Gastroesophageal sphincter (tissue), 4 donors: Measurements from ENCODE around the gene SLC2A1. TPM values are rescaled to one million over a fixed set of nuclear protein-coding genes. Genes with fewer than 3 reads are reported as not detected.
A peak's percentile ranks its signal among the peaks of the same experiment; 100 is the strongest.

Experiments used
- ATAC-seq: fragments of 150-250 bp; one replicate; pipeline ENCODE4 v1.9.1; 2016; ENCODE audit warnings: mild to moderate bottlenecking, moderate library complexity
- H3K27ac ChIP-seq, 4 donors: fragments of 200-600 bp; sonication (generic) in 3 of 4; 1 replicate in 3 of 4; 2 replicates in 1 of 4; pipeline ENCODE4 v1.5.1; 2016 to 2019
- H3K27me3 ChIP-seq: fragments of 200-600 bp; sonication (generic); one replicate; pipeline ENCODE4 v1.5.1; 2019
- H3K36me3 ChIP-seq, 2 donors: fragments of 200-600 bp; sonication (generic); one replicate each; pipeline ENCODE4 v1.5.1; 2019; ENCODE audit warnings: control low read depth in 1 of 2
- H3K4me1 ChIP-seq, 3 donors: fragments of 200-600 bp; sonication (generic); 1 replicate in 2 of 3; 2 replicates in 1 of 3; pipeline ENCODE4 v1.5.1; 2016 to 2019; ENCODE audit warnings: control low read depth in 2 of 3
- H3K4me3 ChIP-seq, 2 donors: fragments of 200-600 bp; sonication (generic); one replicate each; pipeline ENCODE4 v1.5.1; 2019; ENCODE audit warnings: mild to moderate bottlenecking in 1 of 2, moderate library complexity in 1 of 2
- H3K9me3 ChIP-seq, 3 donors: fragments of 200-600 bp; sonication (generic); one replicate each; pipeline ENCODE4 v1.5.1; 2017 to 2019; ENCODE audit warnings: control low read depth in 2 of 3
- CTCF ChIP-seq, 4 experiments: fragments of 200-600 bp in 2 of 4; fragments of 450-650 bp in 2 of 4; sonication (generic) in 1 of 4; IDR thresholded peaks; one replicate each; pipeline ENCODE4 v1.5.1; 2017 to 2019; ENCODE audit warnings: antibody characterized with exemption in 4 of 4, mild to moderate bottlenecking in 2 of 4, moderate library complexity in 2 of 4
- EP300 ChIP-seq: sonication (generic); formaldehyde crosslinking; IDR thresholded peaks from one replicate; pipeline ENCODE4 v1.6.1; 2017; ENCODE audit warnings: antibody characterized with exemption, mild to moderate bottlenecking
- POLR2A ChIP-seq, 2 donors: fragments of 450-650 bp; IDR thresholded peaks; one replicate each; pipeline ENCODE4 v1.6.1; 2017; ENCODE audit warnings: antibody characterized with exemption in 2 of 2, mild to moderate bottlenecking in 2 of 2, moderate library complexity in 1 of 2
- POLR2AphosphoS5 ChIP-seq: sonication (generic); formaldehyde crosslinking; IDR thresholded peaks from one replicate; pipeline ENCODE4 v1.6.1; 2017; ENCODE audit warnings: antibody characterized with exemption
- WGBS, 2 donors: methylation state at CpG; one replicate each; pipeline ENCODE4 v1.1.5; 2018; ENCODE audit warnings: low coverage in 1 of 2; 5-methylcytosine and 5-hydroxymethylcytosine counted together
- total RNA-seq, 4 donors: library from RNA; depleted of rRNA; stranded (reverse); fragments of >200 nt; gene quantifications; one replicate each; pipeline ENCODE4 v1.1.0, GENCODE V29; 2016

Gene SLC2A1
- total RNA-seq, 4 donors from 2014 or later = 23.5 to 106 (median 45.9) TPM

- ATAC-seq = no peak
- Histone ChIP-seq H3K27ac (no peak overlapping the region), H3K4me1 (no peaks in the 10 kb centered on the region), H3K9me3 (peaks cover 0 to 8% (median 0%) of the 10 kb centered on the region in 3 donors), H3K27me3 (no peaks in the 10 kb centered on the region), H3K36me3 (no peaks in the 10 kb centered on the region), H3K4me3 (no peak overlapping the region)
- WGBS, 2 donors = 84 to 95% methylated on average over 3 of the region's 3 CpGs
- TF ChIP-seq POLR2AphosphoS5 = no peak
- no peak for TF ChIP-seq EP300
- no peak for TF ChIP-seq POLR2A (IDR thresholded peaks at IDR 0.05)
- TF ChIP-seq CTCF (IDR thresholded peaks at IDR 0.05) = no peak
Observed at GRCh38 chr1:42915456-42915855, 43.2 kb downstream of the SLC2A1 start.

- TF ChIP-seq EP300 = no peak
- no peak for TF ChIP-seq CTCF (IDR thresholded peaks at IDR 0.05)
- no peak for TF ChIP-seq POLR2A (IDR thresholded peaks at IDR 0.05)
- TF ChIP-seq POLR2AphosphoS5 = no peak
- H3K27ac ChIP-seq = no peak overlapping the region
- no peaks in the 10 kb centered on the region for H3K36me3 ChIP-seq
- H3K4me1 ChIP-seq = no peaks in the 10 kb centered on the region
- peaks cover 0 to 8% (median 0%) of the 10 kb centered on the region in 3 donors for H3K9me3 ChIP-seq
- WGBS, 2 donors = 61 to 64% methylated on average over 2 of the region's 2 CpGs
- no peak for ATAC-seq
- no peak overlapping the region for H3K4me3 ChIP-seq
- H3K27me3 ChIP-seq = no peaks in the 10 kb centered on the region
Observed at GRCh38 chr1:42914092-42914627, 44.5 kb downstream of the SLC2A1 start.

DNA sequence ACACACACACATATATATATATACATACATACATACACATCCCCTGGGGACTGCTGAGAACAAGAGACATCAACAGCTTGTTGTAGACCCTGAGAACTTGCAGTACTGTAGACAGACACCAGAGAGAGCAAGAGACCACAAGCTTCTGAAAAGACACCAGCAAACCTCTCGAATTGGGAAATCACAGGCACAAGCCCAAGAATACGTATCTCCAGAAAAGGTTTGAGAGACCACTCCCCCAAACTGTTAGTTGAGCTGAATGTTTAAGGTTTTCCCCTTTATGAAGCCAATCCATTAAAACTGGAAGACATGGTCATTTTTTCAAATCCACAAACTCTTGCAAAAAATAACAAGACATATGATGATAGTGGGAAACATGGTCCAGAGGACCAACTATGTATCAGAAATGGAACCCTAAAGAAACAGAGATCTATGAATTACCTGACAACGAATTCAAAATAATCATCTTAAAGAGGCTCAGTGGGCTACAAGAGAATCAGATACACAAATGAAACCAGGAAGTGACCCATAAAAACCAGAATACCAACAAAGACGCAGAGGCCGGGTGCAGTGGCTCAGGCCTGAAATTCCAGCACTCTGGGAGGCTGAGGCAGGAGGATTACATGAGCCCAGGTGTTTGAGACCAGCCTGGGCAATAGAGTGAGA is 45.1 kb downstream of the SLC2A1 start:
- ATAC-seq = peak; percentile 67
- TF ChIP-seq POLR2AphosphoS5 = peak; percentile 29
- TF ChIP-seq CTCF (IDR thresholded peaks at IDR 0.05) = peak; percentile 72 to 93 (median 88)
- TF ChIP-seq POLR2A (IDR thresholded peaks at IDR 0.05) = no peak
- whole genome bisulfite sequencing, 2 donors = 24 to 54% methylated on average over 3 to 5 of the region's 5 CpGs

GRCh38 chr1:42910985-42911384 is 47.7 kb downstream of the SLC2A1 start:
- H3K9me3 ChIP-seq = peaks cover 0 to 8% (median 0%) of the 10 kb centered on the region in 3 donors
- no peak for TF ChIP-seq POLR2AphosphoS5
- TF ChIP-seq CTCF (IDR thresholded peaks at IDR 0.05) = no peak
- TF ChIP-seq POLR2A (IDR thresholded peaks at IDR 0.05) = no peak
- TF ChIP-seq EP300 = no peak
- no peak for ATAC-seq
- H3K4me1 ChIP-seq = no peaks in the 10 kb centered on the region
- no peak overlapping the region for H3K4me3 ChIP-seq
- no peaks in the 10 kb centered on the region for H3K27me3 ChIP-seq
- H3K27ac ChIP-seq = no peak overlapping the region
- no peaks in the 10 kb centered on the region for H3K36me3 ChIP-seq

More for the DNA sequence above, 45.1 kb downstream of the SLC2A1 start:
- no peaks in the 10 kb centered on the region for H3K27me3 ChIP-seq
- H3K4me3 ChIP-seq = no peak overlapping the region
- H3K4me1 ChIP-seq = no peaks in the 10 kb centered on the region
- no peak overlapping the region for H3K27ac ChIP-seq
- no peaks in the 10 kb centered on the region for H3K36me3 ChIP-seq
- H3K9me3 ChIP-seq = peaks cover 0 to 8% (median 0%) of the 10 kb centered on the region in 3 donors

GRCh38 chr1:42908046-42908445 is 50.6 kb downstream of the SLC2A1 start:
- 90 to 97% methylated on average over 2 to 3 of the region's 3 CpGs for WGBS, 2 donors
- no peaks in the 10 kb centered on the region for H3K27me3 ChIP-seq
- ATAC-seq = no peak
- no peaks in the 10 kb centered on the region for H3K9me3 ChIP-seq
- TF ChIP-seq POLR2AphosphoS5 = no peak
- TF ChIP-seq CTCF (IDR thresholded peaks at IDR 0.05) = no peak
- no peak for TF ChIP-seq POLR2A (IDR thresholded peaks at IDR 0.05)
- TF ChIP-seq EP300 = no peak
- no peak overlapping the region for H3K4me3 ChIP-seq
- H3K36me3 ChIP-seq = no peaks in the 10 kb centered on the region
- H3K4me1 ChIP-seq = no peaks in the 10 kb centered on the region
- no peak overlapping the region for H3K27ac ChIP-seq
